Skeletal muscle cell (primary cell): ENCODE measurements around the gene SLC2A9.

ENCODE experiments used
- DNase-seq: peaks from one replicate; pipeline ENCODE4 v3.0.0-alpha.2; 2010; ENCODE audit warnings: low read depth
- H3K4me3 ChIP-seq: 2 replicates; pipeline ENCODE4 v1.5.1; 2011; ENCODE audit warnings: low read depth, mild to moderate bottlenecking, control low read depth, low read length, moderate library complexity

The SLC2A9 gene

DNA sequence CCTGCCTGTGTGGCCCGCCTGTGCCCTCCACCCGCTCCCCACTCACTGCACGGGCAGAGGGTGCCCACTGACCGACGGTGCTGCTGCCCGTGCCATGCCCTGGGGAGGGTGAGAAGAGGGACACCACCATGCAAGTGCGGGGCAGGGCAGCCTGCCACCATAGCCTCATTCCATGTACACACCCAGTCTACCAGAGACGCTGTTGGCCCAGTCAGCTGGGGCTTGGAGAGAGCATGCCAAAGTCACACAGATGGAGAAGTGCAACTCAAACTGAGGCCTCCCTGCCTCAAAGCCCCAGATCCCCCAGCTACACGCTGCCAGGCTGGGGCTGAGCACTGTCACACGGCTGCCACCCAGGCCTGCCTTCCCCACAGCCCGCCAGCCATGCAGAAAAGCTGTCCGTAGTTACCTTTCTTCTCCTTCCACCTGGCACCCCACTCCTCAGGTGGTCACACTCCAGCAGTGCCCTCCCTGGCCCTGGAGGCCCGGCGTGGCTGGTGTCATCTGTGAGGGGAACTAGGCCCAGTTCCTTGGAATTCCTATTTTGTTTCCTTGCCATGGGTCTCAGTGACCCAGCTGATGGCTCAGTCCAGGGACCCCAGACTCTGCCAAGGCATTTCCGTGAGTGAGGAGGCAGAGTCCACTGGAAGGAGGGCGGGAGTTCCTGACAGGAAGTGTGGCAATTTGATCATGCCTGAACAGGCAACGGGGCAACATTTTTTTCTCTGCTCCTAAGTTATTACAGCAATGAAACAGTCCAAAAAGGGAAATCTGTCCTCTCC, at the start of gene SLC2A9:
Gene SLC2A9 (minus strand): TSS at position 627 of the 782 bp plus-strand sequence. CDS start 68 bp downstream, at position 559.
- DNase-seq: no peak
- H3K4me3 ChIP-seq: no peak within 1 kb of the TSS

DNA sequence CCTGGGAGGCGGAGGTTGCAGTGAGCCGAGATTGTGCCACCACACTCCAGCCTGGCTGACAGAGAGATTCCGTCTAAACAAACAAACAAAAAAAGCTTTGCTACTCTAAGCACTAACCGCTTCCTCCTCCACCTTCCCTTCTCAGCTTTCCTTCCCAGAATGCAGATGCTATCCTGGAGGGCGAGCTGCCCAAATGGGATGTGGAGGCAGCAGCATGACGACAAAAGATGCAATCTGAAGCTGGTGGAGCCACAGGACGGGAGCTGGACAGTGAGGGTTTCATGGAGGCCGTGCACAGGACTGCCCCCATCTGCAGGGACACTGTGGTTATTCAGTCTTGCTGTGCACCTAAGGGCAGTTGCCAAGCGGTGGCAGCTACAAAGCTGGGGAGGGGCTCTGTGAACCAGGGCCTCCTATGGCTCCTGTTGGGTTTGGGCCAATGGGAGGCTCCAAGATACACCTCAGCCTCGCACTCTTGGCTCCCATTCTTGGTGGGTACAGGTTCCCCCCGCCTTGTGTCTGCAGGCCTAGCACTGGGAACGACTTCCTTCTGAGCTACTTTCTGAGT, 47.9 kb upstream of the SLC2A9 start:
- H3K4me3 ChIP-seq: no peak overlapping the region
- no peak for DNase-seq

DNA sequence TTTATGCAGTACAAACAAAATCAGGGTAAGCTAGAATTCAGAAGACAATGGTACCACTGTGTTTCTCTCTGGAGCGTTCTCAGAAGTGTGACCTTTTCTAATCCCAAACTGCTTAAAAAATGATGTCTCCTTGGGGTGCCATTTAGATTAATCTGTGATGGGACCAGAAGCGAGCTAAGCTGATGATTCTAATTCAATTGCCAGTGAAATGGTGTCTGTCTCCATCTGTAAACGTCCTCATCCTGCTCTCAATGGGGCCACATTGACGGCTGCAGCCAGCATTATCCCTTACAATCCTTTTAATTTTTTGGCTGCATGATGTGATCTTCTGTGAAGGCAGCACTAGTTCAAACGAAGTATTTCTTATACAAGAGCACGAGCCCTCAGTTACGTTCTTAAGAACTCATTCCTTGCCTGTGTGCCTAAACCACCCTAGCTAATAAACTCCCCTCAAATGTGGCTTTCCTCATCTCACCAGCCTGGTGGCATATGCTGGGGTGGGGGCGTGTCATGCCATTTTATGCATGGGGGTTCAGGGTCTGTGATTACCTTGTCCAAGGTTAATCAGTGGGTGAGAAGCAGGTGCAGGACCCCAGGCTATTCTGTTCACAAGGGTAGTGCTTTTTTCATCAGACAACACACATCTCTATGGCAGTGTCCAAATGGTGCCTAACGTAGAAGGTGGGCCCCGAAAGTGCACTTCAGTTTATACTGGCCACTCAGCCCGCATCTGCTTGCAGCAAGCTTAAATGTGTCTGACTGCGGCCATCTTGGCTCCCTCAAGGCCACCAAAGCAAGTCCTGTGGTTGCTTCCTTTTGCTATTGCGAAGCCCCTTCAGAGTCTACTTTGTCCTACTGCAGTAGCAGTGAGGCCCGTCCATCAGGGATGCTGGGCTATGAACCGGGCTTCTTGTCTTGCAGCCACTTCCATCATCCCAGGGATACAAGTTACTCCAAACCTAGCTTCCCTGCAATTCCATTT, 45.7 kb upstream of the SLC2A9 start:
- DNase-seq: no peak
- H3K4me3 ChIP-seq: no peak overlapping the region

DNA sequence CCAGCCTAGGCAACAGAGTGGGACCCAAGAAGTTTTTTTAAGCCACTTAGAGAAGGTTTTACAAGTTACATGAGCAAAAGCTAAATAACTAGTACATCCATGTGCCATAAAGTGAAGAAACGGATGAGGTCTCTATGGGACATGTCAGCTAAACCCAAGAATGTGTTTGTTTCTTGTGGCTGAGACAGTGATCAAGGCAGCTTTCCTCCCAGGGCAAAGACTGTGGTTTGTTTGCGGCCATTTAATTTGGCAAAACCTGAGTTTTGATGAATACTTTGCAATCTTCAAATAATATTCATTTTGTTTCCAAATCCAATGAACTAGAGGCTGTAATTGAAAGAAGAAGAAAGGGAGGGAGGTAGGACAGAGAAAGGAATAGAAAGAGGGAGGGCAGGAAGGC, 44.9 kb upstream of the SLC2A9 start:
- no peak overlapping the region for H3K4me3 ChIP-seq
- DNase-seq: no peak

DNA sequence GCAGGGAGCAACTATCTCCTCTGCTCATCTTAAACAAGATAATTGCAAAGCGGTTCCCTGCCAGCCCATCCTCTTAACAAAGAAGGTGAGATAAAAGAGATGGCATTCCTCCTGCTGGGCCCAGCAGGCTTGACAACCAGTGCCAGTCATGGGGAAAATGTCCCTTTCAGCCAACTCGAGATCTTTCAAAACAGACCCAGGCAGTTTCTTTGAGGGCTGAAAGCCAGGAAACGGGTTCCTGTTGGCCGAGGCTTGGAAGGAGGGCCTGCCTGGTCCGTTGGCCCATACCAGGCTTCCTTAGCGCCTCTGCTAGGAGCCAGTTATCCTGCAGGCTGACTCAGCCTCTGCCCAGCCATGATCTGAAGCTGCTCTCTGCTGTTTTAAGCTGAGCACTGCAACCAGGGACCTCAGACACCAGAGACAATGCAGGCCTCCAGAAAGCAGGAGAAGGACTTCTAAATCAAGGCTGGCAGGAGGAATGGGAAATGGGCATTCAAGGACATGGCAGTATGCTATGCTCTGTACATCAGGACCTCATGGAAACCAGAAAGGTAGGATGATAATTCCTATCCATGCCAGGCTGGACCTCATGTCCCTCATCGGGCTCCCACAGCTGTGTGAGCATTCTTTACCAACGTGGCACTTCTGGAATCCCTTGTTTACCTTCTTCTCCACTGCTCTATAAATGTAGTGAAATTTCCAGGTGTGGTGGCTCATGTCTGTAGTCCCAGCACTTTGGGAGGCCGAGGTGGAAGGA, 42.4 kb upstream of the SLC2A9 start:
- DNase-seq: peak; percentile 54
- no peak overlapping the region for H3K4me3 ChIP-seq

DNA sequence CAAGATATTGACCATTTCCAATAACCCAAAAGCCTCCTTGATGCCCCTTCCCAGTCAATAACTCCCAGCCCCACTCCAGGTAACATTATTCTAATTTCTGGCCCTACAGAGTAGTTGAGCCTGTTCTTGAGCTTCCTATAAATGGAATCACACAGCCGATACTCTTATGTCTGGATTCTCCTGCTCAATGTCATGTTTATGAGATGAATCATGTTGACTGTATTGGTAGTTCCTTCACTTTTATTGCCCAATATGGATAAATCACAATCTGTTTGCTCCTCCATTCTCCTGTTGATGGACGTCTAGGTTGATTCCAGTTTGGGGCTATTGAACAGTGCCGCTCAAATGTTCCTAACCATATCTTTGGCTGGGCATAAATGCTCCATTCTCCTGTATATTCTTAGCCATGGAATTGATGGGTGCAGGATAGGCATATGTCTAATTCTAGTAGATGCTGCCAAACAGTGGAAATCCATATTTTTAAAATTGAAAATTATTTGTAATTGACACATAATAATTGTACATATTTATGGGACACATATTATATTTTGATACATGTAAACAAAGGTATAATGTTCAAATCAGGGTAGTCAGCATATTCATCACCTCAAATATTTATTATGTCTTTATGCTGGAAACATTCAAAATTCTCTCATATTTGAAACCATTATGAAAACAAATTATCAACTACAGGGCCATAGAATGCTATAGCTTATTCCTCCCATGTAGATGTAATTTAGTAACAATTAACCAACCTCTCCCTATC, 40.5 kb upstream of the SLC2A9 start:
- DNase-seq: no peak
- no peak overlapping the region for H3K4me3 ChIP-seq

DNA sequence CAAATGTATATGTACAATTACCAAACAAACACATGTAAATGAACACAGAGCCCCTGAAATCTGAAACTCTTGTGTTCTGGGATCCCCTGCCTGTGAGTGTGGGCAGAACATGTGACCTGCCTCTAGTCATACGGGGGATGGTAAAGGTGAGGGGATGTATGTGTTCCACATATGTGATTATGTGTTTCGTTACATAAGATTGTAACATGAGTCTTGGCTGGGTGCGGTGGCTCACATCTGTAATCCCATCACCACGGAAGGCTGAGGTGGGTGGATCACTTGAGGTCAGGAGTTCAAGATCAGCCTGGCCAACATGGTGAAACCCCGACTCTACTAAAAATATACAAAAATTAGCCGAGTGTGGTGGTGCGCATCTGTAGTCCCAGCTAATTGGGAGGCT, 37.1 kb upstream of the SLC2A9 start:
- no peak overlapping the region for H3K4me3 ChIP-seq
- no peak for DNase-seq

DNA sequence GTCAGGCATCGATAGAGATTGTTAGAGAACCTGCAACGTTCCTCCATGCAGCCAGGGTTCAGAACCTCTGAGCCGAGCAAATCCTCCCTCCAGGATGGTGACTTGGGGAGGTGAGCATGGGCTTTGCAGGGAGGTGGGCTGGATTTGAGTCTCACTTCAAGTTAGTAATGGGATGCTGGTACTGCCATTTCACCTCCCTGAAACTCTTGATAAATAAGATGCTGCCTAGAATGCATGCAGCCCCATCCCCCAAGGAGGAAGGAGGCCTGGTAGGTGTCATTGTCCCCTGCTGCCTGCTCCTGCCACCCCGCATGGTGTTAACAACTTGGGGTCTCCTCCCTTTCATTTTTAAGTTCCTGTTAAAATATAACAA, 35.7 kb upstream of the SLC2A9 start:
- H3K4me3 ChIP-seq: no peak overlapping the region
- no peak for DNase-seq

DNA sequence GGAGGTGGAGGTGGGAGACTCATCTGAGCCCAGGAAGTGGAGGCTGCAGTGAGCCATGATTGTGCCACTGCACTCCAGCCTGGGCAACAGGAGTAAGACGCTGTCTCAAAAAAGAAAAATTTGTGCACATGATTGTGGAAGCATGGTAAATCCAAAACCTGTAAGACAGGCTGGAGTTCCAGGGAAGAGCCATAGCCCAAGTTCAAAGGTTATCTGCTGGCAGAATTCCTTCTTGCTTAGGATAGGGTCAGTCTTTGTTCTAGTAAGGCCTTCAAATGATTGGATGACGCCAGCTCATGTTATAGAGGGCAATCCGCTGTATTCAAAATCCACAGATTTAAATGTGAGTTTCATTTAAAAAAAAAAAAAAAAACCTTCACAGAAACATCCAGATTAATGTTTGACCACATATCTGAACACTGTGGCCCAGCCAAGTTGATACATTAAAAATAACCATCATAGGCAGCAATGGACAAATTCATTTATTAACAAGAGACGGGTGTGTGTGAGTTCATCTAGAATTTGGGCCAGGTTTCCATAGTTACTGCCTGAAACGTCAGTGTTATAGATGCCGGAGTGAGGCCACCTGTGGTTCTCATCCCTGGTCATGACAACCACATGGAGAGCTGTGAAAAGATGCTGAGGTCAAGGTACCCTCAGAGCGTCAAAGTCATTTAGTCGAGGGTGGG, 35.2 kb upstream of the SLC2A9 start:
- no peak for DNase-seq
- H3K4me3 ChIP-seq: no peak overlapping the region

DNA sequence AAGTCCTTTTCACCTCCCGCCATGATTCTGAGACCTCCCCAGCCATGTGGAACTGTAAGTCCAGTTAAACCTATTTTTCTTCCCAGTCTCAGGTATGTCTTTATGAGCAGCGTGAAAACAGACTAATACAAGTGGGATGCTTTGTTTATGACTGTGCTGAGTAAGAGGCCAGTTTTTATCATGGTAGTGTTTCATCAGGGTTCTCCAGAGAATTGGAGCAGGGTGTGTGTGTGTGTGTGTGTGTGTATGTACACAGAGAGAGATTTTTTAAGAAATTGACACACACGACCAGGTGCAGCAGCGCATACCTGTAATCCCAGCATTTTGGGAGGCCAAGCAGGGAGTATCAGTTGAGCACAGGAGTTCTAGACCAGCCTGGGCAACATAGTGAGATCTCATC, 34.6 kb upstream of the SLC2A9 start:
- DNase-seq: no peak
- H3K4me3 ChIP-seq: no peak overlapping the region

DNA sequence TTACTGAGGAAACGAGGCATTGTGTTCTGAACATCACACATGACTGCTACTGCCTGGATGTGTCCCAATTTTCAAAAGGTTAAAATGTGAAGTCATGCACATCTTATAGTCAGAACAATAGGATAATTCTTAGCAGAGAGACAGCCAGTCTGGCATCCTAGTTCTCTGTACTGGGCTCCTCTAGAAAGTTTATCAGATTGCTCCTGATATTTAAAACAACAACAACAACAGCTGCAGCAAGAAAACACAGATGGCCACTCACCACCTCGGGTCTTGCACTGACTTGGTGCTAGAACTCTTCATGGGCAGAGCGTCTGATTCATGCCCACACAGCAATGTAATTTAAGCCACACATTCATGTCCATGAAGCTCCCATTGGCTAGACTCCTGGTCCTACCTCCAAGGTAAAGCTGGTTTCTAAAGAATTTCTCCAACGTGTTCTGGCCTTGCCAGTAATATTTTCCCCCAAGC, 33.3 kb upstream of the SLC2A9 start:
- H3K4me3 ChIP-seq: no peak overlapping the region
- no peak for DNase-seq

DNA sequence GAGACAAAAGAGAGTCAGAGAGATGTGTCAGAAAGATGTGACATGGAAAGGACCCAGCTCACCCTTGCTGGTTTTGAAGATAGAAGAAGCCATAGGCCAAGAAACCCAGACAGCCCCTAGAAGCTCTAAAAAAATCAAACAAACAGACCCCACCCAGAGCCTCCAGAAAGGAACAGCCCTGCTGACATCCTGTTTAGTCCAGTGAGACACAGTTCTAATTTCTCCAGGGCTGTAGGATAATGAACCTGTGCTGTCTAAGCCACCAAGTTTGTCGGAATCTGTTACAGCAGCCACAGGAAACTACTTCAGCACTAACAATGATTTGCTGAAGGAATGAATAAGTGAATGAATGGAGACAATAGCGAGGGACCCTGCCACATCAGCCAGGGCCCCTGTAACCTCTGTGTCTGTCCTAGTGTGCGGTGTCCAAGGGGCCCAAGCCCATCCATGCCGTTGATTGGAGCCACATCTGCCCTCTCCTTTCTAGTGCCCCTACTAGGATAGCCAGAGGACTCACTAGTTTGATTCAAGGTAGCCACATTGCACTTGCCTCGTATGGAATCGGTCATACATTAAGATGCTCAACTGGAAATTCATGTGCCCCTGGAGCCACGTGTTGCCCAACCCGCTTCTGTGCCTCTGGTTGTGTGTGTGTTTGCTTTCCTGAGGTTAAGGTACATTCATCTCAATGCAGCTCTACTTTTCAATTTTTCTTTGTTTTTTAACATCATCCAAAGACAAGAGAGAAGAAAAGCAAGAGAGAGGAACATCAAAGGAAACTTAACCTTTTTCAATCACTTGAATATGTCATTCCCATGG, 32.5 kb upstream of the SLC2A9 start:
- no peak for DNase-seq
- no peak overlapping the region for H3K4me3 ChIP-seq

DNA sequence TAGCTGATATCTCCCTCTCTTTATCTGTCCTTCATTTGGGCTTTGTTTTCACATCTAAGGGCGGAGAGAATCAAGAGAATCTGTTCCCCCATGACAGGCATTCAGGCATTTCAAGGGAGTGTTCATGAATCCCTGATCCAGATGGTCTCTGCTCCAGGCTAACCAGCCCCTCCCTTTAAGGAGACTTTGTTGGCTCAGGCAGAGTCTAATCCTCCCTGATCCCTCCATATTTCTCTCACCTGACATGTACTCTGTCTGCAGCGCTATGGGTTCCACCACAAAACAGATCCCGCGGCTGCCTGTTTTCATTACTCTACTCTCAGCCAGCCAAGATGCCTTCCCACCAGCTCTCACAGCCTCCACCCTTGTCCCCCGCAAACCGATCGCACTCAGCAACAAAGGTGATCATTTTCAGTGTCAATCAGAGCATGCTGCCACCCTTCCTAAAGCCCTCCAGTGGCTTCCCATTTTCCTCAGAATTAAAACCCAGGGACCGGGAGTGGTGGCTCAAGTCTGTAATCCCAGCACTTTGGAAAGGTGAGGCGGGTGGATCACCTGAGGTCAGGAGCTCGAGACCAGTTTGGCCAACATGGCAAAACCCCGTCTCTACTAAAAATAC, 30.3 kb upstream of the SLC2A9 start:
- DNase-seq: no peak
- H3K4me3 ChIP-seq: no peak overlapping the region

DNA sequence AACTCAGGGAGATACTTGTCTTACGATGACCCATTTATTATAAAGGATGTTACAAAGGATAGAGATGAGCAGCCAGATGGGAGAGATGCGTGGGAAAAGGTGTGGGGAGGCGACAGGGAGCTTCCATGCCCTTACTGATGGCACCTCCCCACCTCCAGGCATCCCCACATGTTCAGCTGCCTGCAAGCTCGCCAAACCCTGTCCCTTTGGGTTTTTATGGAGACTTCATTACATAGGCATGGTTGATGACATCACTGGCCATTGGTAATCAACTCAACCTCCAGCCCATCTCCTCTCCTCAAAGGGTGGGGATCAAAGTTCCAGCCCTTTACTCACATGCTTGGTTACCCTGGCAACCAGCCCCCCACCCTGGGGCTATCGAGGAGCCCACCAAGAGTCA, 29.4 kb upstream of the SLC2A9 start:
- no peak for DNase-seq

DNA sequence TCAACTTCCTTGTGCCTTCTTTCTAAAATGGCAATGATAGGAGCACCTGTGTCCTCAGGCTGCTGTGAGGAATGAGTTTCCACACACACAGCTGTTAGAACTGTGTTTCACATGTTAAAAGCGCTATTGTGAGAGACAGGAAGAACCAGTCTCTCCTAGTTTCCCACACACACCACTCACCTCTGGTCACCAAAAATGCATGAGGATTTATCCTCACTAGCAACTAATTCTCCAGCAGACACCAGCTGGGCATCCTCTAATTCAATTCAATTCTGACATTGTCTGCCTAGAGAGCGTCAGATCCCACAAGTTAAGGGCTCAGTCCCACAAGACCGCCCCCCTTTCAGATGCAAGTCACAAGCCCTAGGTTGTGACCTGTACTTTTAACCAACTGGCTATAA, 29.0 kb upstream of the SLC2A9 start:
- DNase-seq: no peak
- no peak overlapping the region for H3K4me3 ChIP-seq

More for the DNA sequence above, 29.4 kb upstream of the SLC2A9 start:
- H3K4me3 ChIP-seq: no peak overlapping the region

DNA sequence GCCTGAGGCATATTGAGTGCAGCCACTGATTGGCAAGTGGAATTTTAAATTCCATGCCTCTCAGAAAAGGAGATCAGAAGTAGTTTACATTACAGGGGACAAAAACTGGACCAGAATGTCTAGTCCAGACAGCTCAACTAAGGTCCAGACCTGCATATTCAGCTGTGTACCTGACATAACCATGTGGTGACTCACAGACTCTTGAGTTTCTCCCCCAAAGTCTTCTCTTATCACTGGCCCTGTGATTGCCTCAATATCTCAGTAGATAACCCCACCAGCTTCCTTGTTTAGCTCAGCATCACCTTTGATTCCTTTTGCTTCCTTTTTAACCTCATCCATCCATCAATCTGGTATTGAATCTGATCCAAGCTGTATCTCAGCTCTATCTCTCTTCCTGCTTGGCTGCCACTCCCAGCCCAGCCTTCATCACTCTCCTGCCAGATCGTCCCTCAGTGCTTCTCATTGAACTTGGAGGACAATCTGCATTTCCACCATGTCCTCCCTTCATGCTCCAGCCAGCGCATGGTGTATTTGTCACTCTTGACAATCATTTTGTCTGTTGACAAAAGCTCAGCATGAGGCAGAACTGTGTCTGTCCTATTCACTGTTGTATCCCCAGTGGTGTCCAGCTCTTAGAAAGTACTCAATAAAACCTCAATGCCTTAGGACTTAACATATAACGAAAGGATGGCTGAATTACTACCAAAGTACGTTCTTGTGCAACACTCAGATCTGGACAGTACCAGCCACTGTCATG, 27.8 kb upstream of the SLC2A9 start:
- no peak overlapping the region for H3K4me3 ChIP-seq
- DNase-seq: no peak
